Activated T-helper 17 cell treated with anti-CD3 and anti-CD28 coated beads, Interleukin-2, amount 50 U/mL, for 72 hours (primary cell): ENCODE results near the gene AKR1B1. TPM values are rescaled to one million over a fixed set of nuclear protein-coding genes. Genes with fewer than 3 reads are reported as not detected.

Experiments used
- ATAC-seq: fragments of 150-1000 bp; cut with Tn5 transposase; replicated peaks from 2 replicates; pipeline ENCODE4 v1.10.0; 2021; ENCODE audit warnings: mild to moderate bottlenecking, moderate library complexity
- H3K27ac Mint-ChIP-seq: one replicate; pipeline ENCODE4 v1.8.0; 2022; ENCODE audit warnings: mixed read lengths
- H3K27me3 Mint-ChIP-seq: one replicate; pipeline ENCODE4 v1.8.0; 2022; ENCODE audit warnings: mixed read lengths
- H3K36me3 Mint-ChIP-seq: one replicate; pipeline ENCODE4 v1.8.0; 2022; ENCODE audit warnings: low read depth, mild to moderate bottlenecking, mixed read lengths
- H3K4me1 Mint-ChIP-seq: one replicate; pipeline ENCODE4 v1.8.0; 2022; ENCODE audit warnings: mixed read lengths
- H3K4me3 Mint-ChIP-seq: one replicate; pipeline ENCODE4 v1.8.0; 2022; ENCODE audit warnings: mild to moderate bottlenecking, mixed read lengths
- H3K9me3 Mint-ChIP-seq: one replicate; pipeline ENCODE4 v1.8.0; 2022; ENCODE audit warnings: mixed read lengths
- total RNA-seq, 2 donors: library from RNA; stranded (reverse); gene quantifications; one replicate each; pipeline ENCODE4 v1.2.3, GENCODE V29; 2022

The AKR1B1 gene
- total RNA-seq, 2 donors from 2014 or later, result 54.1 to 125 TPM

DNA sequence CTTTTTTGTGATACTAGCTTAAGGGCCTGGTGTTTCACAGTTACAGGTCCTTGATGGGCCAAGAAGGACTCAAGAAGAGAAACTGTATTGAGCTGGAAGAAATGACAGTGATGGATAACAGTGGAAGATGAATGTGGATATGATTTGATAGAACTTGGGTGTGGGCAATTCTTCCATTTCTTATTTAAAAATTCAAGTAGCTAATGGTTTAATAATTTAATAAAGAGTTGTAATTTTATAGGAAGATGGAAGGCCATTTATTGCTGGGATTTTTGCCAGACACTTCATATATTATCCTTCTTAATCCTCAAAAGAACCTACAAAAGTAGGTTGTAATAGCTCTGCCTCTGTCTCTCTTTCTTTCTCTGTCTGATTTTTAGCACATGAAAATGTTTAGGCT is 21.3 kb upstream of the AKR1B1 start:
- Mint-ChIP-seq H3K36me3 (no peaks in the 10 kb centered on the region), H3K9me3 (no peaks in the 10 kb centered on the region), H3K4me1 (no peaks in the 10 kb centered on the region), H3K27ac (no peak overlapping the region), H3K27me3 (peaks cover 4% of the 10 kb centered on the region), H3K4me3 (no peak overlapping the region)
- no peak for ATAC-seq

DNA sequence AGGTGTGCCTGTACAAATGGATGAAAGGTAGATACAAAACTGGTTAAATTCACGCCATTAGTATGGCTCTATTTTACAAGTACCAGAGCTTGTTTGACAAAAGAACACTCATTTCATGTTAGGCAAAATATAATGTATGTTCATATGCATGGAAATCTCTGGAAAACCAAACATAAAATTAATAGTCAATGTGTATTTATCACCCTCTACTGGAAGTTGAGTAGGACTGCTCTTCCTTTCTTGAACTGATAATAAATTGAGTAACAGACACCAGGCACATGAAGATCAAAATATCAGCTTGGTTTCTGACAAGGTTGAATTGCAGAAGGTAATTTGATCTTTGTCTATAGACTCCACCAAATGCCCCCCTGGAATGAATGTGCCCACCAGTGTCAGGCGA is 19.8 kb upstream of the AKR1B1 start:
- no peaks in the 10 kb centered on the region for H3K9me3 Mint-ChIP-seq
- no peaks in the 10 kb centered on the region for H3K27me3 Mint-ChIP-seq
- H3K36me3 Mint-ChIP-seq, result no peaks in the 10 kb centered on the region
- H3K4me3 Mint-ChIP-seq, result no peak overlapping the region
- no peaks in the 10 kb centered on the region for H3K4me1 Mint-ChIP-seq
- ATAC-seq, result no peak
- no peak overlapping the region for H3K27ac Mint-ChIP-seq

DNA sequence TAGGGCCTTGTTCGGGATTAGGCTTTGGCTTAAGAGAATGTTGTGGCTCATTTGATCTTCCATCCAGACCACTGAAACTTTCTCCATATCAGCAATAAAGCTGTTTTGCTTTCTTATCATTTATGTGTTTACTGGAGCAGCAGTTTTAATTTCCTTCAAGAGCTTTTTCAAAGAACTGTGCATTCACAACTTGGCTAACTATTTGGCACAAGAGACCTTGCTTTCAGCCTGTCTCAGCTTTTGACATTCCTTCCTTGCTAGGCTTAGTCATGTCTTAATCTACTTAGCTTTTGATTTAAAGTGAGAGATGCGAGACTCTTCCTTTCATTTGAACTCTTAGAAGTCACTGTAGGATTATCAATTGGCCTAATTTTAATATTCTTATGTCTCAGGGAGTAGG is 19.1 kb upstream of the AKR1B1 start:
- Mint-ChIP-seq H3K4me1 (no peaks in the 10 kb centered on the region), H3K36me3 (no peaks in the 10 kb centered on the region), H3K27ac (no peak overlapping the region), H3K27me3 (no peaks in the 10 kb centered on the region), H3K4me3 (no peak overlapping the region), H3K9me3 (no peaks in the 10 kb centered on the region)
- ATAC-seq, result no peak

DNA sequence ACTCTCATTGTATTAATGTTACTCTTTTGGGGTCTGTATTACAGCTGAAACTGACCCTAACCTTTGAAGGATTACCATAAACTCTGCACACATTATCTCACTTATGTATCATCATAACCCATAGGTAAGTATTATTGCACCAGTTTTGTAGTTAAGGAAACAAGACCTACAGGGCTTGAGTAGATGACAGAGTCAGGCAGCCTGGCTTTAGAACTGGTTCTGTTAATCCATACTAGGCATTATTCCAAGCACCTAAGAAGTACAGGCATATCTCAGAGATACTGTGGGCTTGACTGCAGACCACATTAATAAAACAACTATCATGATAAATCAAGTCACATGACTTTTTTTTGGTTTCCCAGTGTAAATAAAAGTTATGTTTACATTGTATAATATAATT is 17.1 kb upstream of the AKR1B1 start:
- Mint-ChIP-seq H3K9me3 (no peaks in the 10 kb centered on the region), H3K27me3 (peaks cover 6% of the 10 kb centered on the region), H3K36me3 (no peaks in the 10 kb centered on the region), H3K27ac (no peak overlapping the region), H3K4me3 (no peak overlapping the region), H3K4me1 (no peaks in the 10 kb centered on the region)
- no peak for ATAC-seq

DNA sequence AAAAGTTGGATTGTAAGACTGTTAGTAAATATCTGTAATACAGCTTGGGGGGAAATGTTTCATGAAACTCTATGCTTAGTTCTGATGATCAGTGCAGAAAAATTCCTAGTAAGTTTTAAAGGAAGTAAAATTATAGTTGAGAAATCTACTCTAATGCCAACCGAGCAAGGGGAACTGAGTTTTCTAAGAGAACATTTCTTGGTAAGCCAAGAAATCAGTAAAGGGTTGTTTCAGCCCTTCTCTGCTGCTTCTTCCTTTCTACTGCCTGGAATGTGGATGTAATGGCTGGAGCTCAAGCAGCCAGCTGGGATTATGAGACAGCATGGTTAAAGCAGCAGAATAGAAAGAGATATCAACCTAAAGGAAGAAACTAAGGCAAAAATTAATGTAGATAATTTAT is 15.9 kb upstream of the AKR1B1 start:
- Mint-ChIP-seq H3K9me3 (no peaks in the 10 kb centered on the region), H3K4me3 (no peak overlapping the region), H3K27me3 (peaks cover 6% of the 10 kb centered on the region), H3K36me3 (no peaks in the 10 kb centered on the region), H3K27ac (no peak overlapping the region), H3K4me1 (no peaks in the 10 kb centered on the region)
- no peak for ATAC-seq

DNA sequence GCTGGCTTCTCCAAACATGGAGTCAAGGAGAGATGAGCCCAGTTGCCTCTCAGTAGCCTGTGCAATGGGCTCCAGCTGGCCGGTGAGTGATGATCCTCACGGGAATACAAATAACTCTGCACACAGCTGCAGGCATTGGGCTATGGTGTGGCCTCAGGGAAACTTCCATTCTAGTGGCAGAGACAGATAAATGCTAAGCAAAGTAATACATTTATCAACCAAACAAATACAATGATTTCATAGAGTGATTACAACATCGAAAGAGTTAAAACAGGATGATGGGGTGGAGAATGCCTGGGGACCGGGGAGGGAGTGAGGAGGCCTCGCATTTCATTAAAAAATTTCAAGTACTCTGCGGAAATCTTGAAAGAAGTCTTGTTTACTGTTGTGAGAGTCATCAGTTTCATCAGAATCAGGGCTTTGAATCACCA is 15.0 kb upstream of the AKR1B1 start:
- H3K27ac Mint-ChIP-seq, result no peak overlapping the region
- no peaks in the 10 kb centered on the region for H3K36me3 Mint-ChIP-seq
- H3K27me3 Mint-ChIP-seq, result peaks cover 6% of the 10 kb centered on the region
- H3K4me3 Mint-ChIP-seq, result no peak overlapping the region
- H3K4me1 Mint-ChIP-seq, result no peaks in the 10 kb centered on the region
- ATAC-seq, result no peak
- no peaks in the 10 kb centered on the region for H3K9me3 Mint-ChIP-seq

DNA sequence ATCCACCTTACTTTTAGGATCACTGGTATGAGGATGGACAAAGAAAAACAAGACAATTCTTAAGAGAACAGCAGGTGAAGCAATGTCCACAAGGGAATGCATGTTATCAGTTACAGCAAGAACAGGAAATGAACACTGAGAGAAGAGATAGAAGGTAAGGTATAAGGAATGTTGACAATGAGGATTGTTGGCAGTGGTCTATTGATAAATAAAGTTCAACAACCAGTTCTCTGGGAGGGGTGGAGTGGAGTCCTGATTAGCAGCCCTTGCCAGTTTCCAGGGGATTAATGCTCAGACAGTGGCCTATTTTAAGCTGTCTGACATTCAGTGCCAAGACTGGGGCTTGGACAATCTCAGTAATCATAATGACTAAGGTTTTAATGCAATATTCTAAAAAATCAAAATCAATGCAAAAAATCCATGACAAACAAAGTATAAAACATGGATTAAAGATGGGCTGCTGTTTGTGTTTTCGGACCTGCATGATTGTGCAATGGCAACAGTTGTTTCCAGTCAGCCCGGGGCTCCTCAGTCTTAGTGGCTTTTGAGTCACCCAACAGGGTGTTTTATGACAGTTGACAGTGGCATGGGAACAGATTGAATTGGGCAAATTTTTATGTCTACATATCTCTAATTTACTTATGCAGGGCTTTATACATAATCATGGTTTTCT is 13.8 kb upstream of the AKR1B1 start:
- Mint-ChIP-seq H3K4me3 (no peak overlapping the region), H3K9me3 (no peaks in the 10 kb centered on the region), H3K4me1 (no peaks in the 10 kb centered on the region), H3K27me3 (peaks cover 6% of the 10 kb centered on the region), H3K36me3 (no peaks in the 10 kb centered on the region), H3K27ac (no peak overlapping the region)
- no peak for ATAC-seq

DNA sequence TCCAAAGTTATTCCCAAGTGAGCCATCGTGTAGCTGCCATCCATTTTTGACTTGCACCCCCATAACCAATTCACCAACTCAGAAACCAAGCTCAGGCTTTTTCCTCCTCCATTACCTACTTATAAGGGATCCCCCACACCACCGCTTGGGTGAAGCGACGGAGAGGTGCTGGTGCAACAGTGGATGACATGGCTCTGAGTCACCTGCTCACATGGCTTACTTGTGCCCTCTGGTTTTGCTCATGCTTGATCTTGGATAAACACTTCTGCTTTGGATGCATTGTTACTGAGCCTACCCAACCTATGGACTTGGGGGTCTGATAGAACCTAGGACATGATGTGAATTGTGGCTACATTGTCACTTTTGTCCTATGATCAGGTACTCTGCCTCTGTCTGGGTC is 12.0 kb upstream of the AKR1B1 start:
- Mint-ChIP-seq H3K4me1 (no peaks in the 10 kb centered on the region), H3K27ac (no peak overlapping the region), H3K27me3 (peaks cover 6% of the 10 kb centered on the region), H3K36me3 (no peaks in the 10 kb centered on the region), H3K9me3 (no peaks in the 10 kb centered on the region), H3K4me3 (no peak overlapping the region)
- ATAC-seq, result no peak

DNA sequence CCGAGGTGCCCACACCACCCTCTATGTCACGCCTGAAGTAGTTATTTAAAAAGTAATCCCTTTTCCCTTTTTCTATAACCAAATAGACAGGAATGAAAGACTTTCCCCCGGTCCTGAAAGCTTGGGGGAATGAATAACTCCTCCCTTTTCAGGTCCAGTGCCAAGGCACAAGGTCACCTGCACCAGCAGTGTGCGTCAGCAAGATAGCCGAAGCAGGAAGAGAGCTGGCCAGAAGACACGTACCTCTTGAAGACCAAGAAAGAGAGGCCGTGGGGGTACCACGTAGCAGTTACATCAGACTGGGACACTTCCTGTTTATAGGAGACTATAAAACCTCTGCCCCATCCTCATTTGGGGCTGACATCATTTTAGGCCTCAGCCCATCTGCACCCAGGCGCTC is 10.7 kb upstream of the AKR1B1 start:
- no peak for ATAC-seq
- no peak overlapping the region for H3K27ac Mint-ChIP-seq
- H3K9me3 Mint-ChIP-seq, result peaks cover 6% of the 10 kb centered on the region
- H3K27me3 Mint-ChIP-seq, result peaks cover 6% of the 10 kb centered on the region
- H3K36me3 Mint-ChIP-seq, result no peaks in the 10 kb centered on the region
- no peaks in the 10 kb centered on the region for H3K4me1 Mint-ChIP-seq
- no peak overlapping the region for H3K4me3 Mint-ChIP-seq

DNA sequence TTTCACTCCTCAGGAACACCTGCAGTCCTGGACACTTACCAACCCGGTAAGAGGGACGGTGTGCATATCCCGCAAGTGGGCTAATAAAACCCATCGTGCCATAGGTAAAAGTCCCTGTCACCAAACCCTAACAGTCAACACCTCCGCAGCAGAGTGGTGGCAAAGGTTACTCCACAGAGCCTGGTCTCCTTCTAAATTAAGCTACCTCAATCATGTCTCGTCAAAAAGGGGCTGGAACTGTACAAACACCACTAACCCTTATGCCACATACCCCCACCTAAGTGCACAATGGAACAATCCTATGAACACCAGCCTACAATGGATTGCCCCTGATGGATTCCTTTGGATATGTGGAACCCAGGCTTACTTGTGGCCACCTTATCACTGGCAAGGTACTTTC is 9.6 kb upstream of the AKR1B1 start:
- Mint-ChIP-seq H3K4me3 (no peak overlapping the region), H3K36me3 (no peaks in the 10 kb centered on the region), H3K27me3 (peaks cover 6% of the 10 kb centered on the region), H3K4me1 (no peaks in the 10 kb centered on the region), H3K9me3 (peaks cover 6% of the 10 kb centered on the region), H3K27ac (no peak overlapping the region)
- no peak for ATAC-seq

DNA sequence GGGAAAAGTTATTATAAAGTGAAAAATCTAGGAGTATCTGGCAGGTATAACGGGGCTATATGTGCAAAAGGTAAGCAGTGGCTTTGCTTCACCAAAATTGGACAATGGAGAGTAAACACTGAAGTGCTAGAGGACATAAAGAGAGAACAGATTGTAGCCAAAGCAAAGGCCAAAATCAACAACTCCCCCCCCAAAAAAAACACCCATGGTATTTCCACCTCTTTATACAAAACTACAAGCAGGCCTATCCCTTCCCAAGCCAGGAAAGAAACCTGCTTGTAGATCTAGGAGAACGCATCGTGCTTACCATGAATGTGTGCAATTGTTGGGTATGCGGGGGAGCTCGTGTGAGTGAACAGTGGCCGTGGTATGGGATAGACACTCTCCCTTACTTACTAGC is 9.2 kb upstream of the AKR1B1 start:
- Mint-ChIP-seq H3K4me1 (no peaks in the 10 kb centered on the region), H3K4me3 (no peak overlapping the region), H3K27me3 (peaks cover 6% of the 10 kb centered on the region), H3K27ac (no peak overlapping the region), H3K9me3 (peaks cover 6% of the 10 kb centered on the region), H3K36me3 (no peaks in the 10 kb centered on the region)
- ATAC-seq, result no peak

DNA sequence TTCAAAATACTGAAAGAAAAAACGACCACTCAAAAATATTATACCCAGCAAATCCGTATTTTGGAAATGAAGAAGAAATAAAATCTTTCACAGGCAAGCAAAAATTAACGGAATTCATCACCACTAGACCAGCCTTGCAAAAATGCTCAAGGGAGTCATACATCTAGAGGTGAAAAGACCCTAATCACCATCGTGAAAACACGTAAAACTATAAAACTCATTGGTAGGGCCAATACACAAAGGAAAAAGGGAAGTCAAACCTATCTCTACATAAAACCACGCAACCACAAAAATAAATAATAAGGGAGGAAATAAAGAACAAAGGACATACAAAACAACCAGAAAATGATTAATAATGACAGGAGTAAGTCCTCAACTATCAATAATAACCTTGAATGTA is 6.6 kb upstream of the AKR1B1 start:
- no peak overlapping the region for H3K4me3 Mint-ChIP-seq
- H3K4me1 Mint-ChIP-seq, result no peaks in the 10 kb centered on the region
- no peaks in the 10 kb centered on the region for H3K36me3 Mint-ChIP-seq
- H3K27me3 Mint-ChIP-seq, result no peaks in the 10 kb centered on the region
- H3K27ac Mint-ChIP-seq, result no peak overlapping the region
- ATAC-seq, result no peak
- peaks cover 6% of the 10 kb centered on the region for H3K9me3 Mint-ChIP-seq

DNA sequence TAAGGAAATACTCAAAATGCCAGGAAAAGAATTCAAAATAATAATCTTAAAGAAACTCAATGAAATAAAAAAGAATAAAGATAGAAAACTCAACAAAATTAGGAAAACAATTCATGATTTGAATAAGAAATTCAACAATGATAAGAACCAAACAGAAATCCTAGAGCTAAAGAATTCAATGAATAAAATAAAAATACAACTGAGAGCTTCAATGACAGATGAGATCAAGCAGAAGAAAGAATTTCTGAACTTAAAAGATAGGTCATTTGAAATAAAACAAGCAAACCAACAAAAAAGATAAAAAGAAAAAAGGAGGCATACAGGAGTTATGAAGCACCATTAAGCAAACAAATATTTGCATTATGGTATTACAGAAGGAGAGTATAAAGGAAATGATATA is 5.6 kb upstream of the AKR1B1 start:
- H3K36me3 Mint-ChIP-seq, result no peaks in the 10 kb centered on the region
- no peak overlapping the region for H3K4me3 Mint-ChIP-seq
- H3K4me1 Mint-ChIP-seq, result peaks cover 7% of the 10 kb centered on the region
- no peak for ATAC-seq
- H3K9me3 Mint-ChIP-seq, result peaks cover 6% of the 10 kb centered on the region
- H3K27ac Mint-ChIP-seq, result no peak overlapping the region
- no peaks in the 10 kb centered on the region for H3K27me3 Mint-ChIP-seq

DNA sequence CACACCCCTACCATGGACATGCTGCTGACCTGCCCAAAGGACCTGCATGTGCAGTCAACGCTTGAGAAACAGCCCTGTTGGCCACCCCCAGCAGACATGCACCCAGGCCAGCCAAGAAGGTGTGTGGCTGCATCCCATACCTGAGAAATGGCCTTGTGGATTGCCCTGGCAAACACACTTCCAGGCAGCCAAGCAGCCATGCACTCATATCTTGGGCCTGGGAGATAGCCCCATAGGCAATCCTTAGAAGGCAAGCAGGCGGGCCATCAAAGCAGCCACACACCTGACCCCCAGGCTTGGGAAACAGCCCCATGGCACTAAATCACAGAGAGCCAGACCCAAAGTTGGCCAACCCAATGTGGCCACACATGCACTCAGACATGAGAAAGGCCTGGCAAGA is 4.9 kb upstream of the AKR1B1 start:
- no peaks in the 10 kb centered on the region for H3K27me3 Mint-ChIP-seq
- peaks cover 6% of the 10 kb centered on the region for H3K9me3 Mint-ChIP-seq
- H3K36me3 Mint-ChIP-seq, result no peaks in the 10 kb centered on the region
- no peak overlapping the region for H3K4me3 Mint-ChIP-seq
- H3K4me1 Mint-ChIP-seq, result peaks cover 10% of the 10 kb centered on the region
- no peak overlapping the region for H3K27ac Mint-ChIP-seq
- ATAC-seq, result no peak

DNA sequence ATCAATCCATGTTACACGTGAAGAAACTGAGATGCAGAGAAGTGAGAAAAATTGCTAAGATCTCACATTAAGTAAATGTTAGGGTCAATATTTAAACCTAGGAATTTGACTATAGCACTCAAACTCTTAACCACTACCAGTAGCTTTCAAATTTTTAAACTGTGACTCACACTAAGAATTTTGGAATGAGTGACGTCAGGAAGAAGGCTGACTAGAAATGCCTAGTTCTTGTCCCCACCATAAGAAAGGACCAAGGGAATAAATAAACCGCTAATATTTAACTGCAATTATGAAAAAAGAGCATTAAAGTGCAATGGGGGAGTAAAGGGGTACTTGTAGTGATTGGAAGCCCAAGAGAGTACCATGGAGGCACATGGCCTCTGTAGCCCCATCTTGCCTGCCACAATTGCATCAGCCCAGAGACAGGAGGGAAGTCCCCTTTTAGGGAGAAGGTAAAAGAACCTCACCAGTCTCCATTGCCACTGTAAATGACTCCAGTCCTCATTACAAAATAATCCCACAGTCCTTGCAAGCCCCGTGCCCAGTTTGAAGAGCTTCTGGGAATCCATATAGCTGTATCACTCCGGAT is 3.5 kb upstream of the AKR1B1 start:
- Mint-ChIP-seq H3K4me1 (peaks cover 14% of the 10 kb centered on the region), H3K9me3 (peaks cover 6% of the 10 kb centered on the region), H3K4me3 (no peak overlapping the region), H3K27me3 (no peaks in the 10 kb centered on the region), H3K36me3 (no peaks in the 10 kb centered on the region), H3K27ac (no peak overlapping the region)
- no peak for ATAC-seq

DNA sequence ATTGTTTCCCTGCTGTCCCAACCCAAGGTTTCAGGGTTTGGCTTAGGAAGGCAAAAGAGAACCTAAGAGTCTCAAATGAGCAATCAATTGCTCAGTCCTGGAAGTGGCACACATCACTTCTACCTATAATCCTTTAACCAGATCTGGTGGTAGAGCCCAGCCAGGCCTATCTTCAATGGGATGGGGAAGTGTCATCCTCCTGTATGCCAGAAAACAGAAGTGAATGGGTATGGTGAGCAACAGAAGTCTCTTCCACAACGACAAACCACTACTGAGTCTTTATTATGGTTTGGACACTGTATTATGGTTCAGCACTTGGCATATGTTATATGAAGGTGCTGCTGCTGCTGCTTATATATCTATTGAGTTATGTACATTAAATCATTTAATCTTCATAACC is 3.0 kb upstream of the AKR1B1 start:
- Mint-ChIP-seq H3K4me1 (peaks cover 15% of the 10 kb centered on the region), H3K4me3 (no peak overlapping the region), H3K27ac (no peak overlapping the region), H3K27me3 (no peaks in the 10 kb centered on the region), H3K36me3 (no peaks in the 10 kb centered on the region), H3K9me3 (peaks cover 6% of the 10 kb centered on the region)
- no peak for ATAC-seq
